GM12873 (cell line): ENCODE measurements around the gene PTPRF.

Experiments
- TF ChIP-seq, protein P1 (sequence below): IDR thresholded peaks from 2 replicates; pipeline ENCODE4 v1.5.1; 2012; ENCODE audit warnings: low read depth, mild to moderate bottlenecking, moderate library complexity, low read length, control low read depth; ENCODE audit not compliant: insufficient read depth; ENCODE audit errors: missing control alignments

PTPRF gene

DNA sequence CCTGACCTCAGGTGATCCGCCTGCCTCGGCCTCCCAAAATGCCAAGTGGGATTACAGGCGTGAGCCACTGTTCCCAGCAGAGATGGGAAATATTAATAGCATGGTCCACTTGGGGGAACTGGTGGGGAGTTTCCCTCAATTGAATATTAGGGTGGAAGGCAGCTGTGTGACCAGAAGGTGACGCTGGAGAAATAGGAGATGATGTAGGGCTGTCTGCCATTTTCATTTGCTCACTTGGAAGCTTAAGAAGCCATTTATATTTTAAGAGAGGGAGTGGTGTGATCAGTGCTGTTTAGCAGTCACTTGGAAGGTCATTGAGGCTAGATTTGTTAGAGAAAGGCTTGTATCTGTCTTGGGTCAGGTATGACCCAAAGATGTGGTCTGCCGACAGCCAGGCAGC lies 139.2 kb downstream of the PTPRF start:
- TF ChIP-seq, protein P1, sequence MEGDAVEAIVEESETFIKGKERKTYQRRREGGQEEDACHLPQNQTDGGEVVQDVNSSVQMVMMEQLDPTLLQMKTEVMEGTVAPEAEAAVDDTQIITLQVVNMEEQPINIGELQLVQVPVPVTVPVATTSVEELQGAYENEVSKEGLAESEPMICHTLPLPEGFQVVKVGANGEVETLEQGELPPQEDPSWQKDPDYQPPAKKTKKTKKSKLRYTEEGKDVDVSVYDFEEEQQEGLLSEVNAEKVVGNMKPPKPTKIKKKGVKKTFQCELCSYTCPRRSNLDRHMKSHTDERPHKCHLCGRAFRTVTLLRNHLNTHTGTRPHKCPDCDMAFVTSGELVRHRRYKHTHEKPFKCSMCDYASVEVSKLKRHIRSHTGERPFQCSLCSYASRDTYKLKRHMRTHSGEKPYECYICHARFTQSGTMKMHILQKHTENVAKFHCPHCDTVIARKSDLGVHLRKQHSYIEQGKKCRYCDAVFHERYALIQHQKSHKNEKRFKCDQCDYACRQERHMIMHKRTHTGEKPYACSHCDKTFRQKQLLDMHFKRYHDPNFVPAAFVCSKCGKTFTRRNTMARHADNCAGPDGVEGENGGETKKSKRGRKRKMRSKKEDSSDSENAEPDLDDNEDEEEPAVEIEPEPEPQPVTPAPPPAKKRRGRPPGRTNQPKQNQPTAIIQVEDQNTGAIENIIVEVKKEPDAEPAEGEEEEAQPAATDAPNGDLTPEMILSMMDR = no peak

DNA sequence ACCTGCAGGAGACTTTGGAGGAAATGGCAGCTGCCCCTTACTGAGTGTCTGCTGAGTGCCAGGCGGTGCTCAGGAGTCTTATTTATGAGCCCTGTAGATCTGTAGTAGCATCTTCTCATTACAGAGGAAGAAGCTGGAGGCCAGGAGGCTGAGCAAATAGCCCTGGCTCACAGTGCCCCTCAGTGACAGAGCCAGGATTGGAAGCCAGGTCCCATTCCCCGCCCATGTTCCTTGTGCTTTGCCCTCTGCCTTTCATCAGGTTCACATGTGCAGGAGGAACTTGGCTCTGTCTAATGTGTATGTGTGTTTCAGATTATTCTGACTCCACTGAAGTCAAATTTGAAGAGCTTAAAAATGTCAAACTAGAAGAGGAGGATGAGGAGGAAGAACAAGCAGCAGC lies 140.5 kb downstream of the PTPRF start:
- TF ChIP-seq, protein P1 = no peak

DNA sequence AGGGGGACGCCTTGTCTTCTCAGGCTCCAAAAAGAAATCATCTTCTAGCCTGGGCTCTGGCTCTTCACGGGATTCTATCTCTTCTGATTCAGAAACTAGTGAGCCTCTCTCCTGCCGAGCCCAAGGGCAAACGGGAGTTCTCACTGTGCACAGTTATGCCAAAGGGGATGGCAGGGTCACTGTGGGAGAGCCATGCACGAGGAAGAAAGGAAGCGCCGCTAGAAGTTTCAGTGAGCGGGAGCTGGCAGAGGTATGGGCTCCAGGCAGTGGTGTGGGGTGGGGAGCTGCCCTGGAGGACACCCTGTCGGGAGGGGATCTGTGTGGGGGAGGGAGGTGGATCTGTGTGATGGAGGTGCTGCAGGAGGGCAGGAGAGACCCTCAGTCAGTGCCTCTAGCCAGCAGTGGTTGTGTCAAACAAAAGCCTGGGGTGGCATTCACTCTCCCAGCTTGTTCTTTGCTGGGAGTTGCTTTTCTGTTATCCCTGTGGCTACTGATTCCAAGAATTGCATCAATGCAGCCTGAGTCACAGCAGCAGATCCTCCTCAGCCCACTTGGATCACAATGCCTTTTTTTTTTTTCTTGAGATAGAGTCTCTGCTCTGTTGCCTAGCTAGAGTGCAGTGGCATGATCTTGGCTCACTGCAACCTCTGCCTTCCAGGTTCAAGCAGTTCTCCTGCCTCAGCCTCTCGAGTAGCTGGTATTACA lies 141.1 kb downstream of the PTPRF start:
- TF ChIP-seq, protein P1 = no peak

DNA sequence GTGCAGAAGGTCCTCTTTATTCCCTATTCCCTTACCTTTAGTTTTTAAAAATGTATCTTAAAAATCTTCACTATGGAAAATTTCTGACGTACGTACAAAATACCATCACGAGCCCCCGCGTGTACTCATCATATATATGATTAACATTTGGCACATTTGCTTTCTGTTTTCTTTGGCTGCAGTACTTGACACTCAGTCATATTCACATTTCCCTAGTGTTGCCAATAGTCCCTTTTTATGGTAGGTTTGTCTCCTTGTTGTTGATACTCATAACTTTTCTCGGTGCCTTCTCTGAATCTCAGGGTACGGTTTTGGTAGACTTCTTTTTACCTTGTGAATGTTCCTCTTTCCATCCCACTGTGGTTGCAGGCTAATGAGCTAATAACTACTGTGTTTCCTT lies 142.6 kb downstream of the PTPRF start:
- TF ChIP-seq, protein P1 = no peak
